B cell (primary cell): ENCODE measurements around the gene ERBB3. TPM values are rescaled to one million over a fixed set of nuclear protein-coding genes. Genes with fewer than 3 reads are reported as not detected.

Experiments used
- ATAC-seq: fragments of 200-7000 bp; cut with Tn5 transposase; one replicate; pipeline ENCODE4 v1.10.0; 2021; ENCODE audit warnings: low read depth, mild to moderate bottlenecking, moderate number of reproducible peaks, moderate library complexity
- CTCF ChIA-PET: fragments of 350-600 bp; sonication (Branson Sonifier 250); formaldehyde crosslinking; loops from one replicate; lab custom pipeline; 2021; ENCODE audit warnings: antibody characterized with exemption, inconsistent platforms; lab: Charles Lee
- POLR2A ChIA-PET: fragments of 350-600 bp; sonication (Branson Sonifier 250); formaldehyde crosslinking; loops from one replicate; lab custom pipeline; 2021; ENCODE audit warnings: antibody characterized with exemption; lab: Charles Lee
- DNase-seq: peaks from one replicate; pipeline ENCODE4 v3.0.0; 2013
- H2AFZ ChIP-seq: 2 replicates; pipeline ENCODE4 v1.6.1; 2012; ENCODE audit warnings: mild to moderate bottlenecking, low read depth, low read length; ENCODE audit not compliant: insufficient read depth, poor library complexity, severe bottlenecking
- H3K27ac ChIP-seq, 2 donors: 1 replicate in 1 of 2; 2 replicates in 1 of 2; pipeline ENCODE4 v1.5.1; 2012 to 2013; ENCODE audit warnings: low read length in 2 of 2, mild to moderate bottlenecking in 2 of 2, moderate library complexity in 1 of 2
- H3K27me3 ChIP-seq, 4 experiments: fragments of 200-600 bp in 1 of 4; sonication (generic) in 1 of 4; replicated peaks in 1 of 4; 1 replicate in 2 of 4; 2 replicates in 2 of 4; pipeline versions ENCODE4 v1.6.1 to v1.7.0; 2013 to 2016; ENCODE audit warnings: low read length in 3 of 4, mild to moderate bottlenecking in 2 of 4, mixed read lengths in 1 of 4, moderate library complexity in 1 of 4; ENCODE audit not compliant: insufficient read depth in 4 of 4, control insufficient read depth in 3 of 4; ENCODE audit errors: control extremely low read depth in 1 of 4
- H3K36me3 ChIP-seq, 2 experiments: replicated peaks in 1 of 2; 1 replicate in 1 of 2; 2 replicates in 1 of 2; pipeline versions ENCODE4 v1.6.1 to v1.7.1; 2013; ENCODE audit warnings: low read length in 1 of 2; ENCODE audit not compliant: insufficient read depth in 2 of 2, control insufficient read depth in 1 of 2; ENCODE audit errors: control extremely low read depth in 1 of 2, extremely low read depth in 1 of 2
- H3K4me1 ChIP-seq, 2 donors: fragments of 200-600 bp in 1 of 2; sonication (generic) in 1 of 2; 1 replicate in 1 of 2; 2 replicates in 1 of 2; pipeline versions ENCODE4 v1.5.1 to v1.6.1; 2013 to 2017; ENCODE audit warnings: low read length in 2 of 2; ENCODE audit not compliant: control insufficient read depth in 2 of 2, insufficient read depth in 2 of 2
- H3K4me2 ChIP-seq: replicated peaks from 2 replicates; pipeline ENCODE3; 2012; ENCODE audit warnings: mild to moderate bottlenecking, low read depth, low read length; ENCODE audit not compliant: poor library complexity, severe bottlenecking
- H3K4me3 ChIP-seq, 5 experiments: fragments of 200-600 bp in 1 of 5; sonication (generic) in 1 of 5; 1 replicate in 3 of 5; 2 replicates in 2 of 5; pipeline versions ENCODE4 v1.5.1 to v1.7.0; 2011 to 2016; ENCODE audit warnings: low read length in 4 of 5, mild to moderate bottlenecking in 4 of 5, low read depth in 2 of 5, control low read depth in 1 of 5, moderate library complexity in 1 of 5; ENCODE audit not compliant: insufficient read depth in 1 of 5; ENCODE audit errors: control extremely low read depth in 1 of 5, extremely low read depth in 1 of 5
- H3K79me2 ChIP-seq: fragments of 200-600 bp; sonication (generic); one replicate; pipeline ENCODE4 v1.6.0; 2016; ENCODE audit warnings: low read length; ENCODE audit not compliant: control insufficient read depth, insufficient read depth
- H3K9ac ChIP-seq: fragments of 200-600 bp; sonication (generic); 2 replicates; pipeline ENCODE4 v1.6.1; 2017; ENCODE audit warnings: mild to moderate bottlenecking, low read length, moderate library complexity
- H3K9me3 ChIP-seq, 3 donors: one replicate each; pipeline versions ENCODE4 v1.6.1 to v1.7.1; 2013; ENCODE audit warnings: low read length in 2 of 3; ENCODE audit not compliant: control insufficient read depth in 2 of 3, insufficient read depth in 1 of 3; ENCODE audit errors: control extremely low read depth in 1 of 3
- H4K20me1 ChIP-seq: 2 replicates; pipeline ENCODE4 v1.6.0; 2012; ENCODE audit warnings: mild to moderate bottlenecking, low read length; ENCODE audit not compliant: insufficient read depth, control insufficient read depth, poor library complexity, severe bottlenecking
- H3K27ac Mint-ChIP-seq: one replicate; pipeline ENCODE4 v1.8.0; 2021; ENCODE audit warnings: mixed read lengths
- H3K27me3 Mint-ChIP-seq: one replicate; pipeline ENCODE4 v1.8.0; 2021; ENCODE audit warnings: mixed read lengths
- H3K4me1 Mint-ChIP-seq: one replicate; pipeline ENCODE4 v1.8.0; 2021; ENCODE audit warnings: mixed read lengths
- H3K4me3 Mint-ChIP-seq: one replicate; pipeline ENCODE4 v1.8.0; 2021; ENCODE audit warnings: mixed read lengths
- H3K9me3 Mint-ChIP-seq: one replicate; pipeline ENCODE4 v1.8.0; 2022; ENCODE audit warnings: mixed read lengths; ENCODE audit not compliant: insufficient read depth
- CTCF ChIP-seq: fragments of 200-600 bp; IDR thresholded peaks from one replicate; pipeline ENCODE4 v1.8.0; 2022; ENCODE audit warnings: antibody characterized with exemption, mild to moderate bottlenecking
- EZH2 ChIP-seq: IDR thresholded peaks from 2 replicates; pipeline ENCODE4 v1.6.1; 2012; ENCODE audit warnings: borderline replicate concordance, low read depth, mild to moderate bottlenecking, moderate library complexity, low read length; ENCODE audit not compliant: insufficient read depth, poor library complexity, severe bottlenecking
- WGBS: methylation state at CpG from one replicate; pipeline ENCODE4 v1.1.5; 2013; ENCODE audit warnings: missing lambda C conversion rate; ENCODE audit not compliant: insufficient coverage; 5-methylcytosine and 5-hydroxymethylcytosine counted together
- intact Hi-C: fragments of 100-400 bp; cut with micrococcal nuclease; formaldehyde crosslinking; loops from one replicate; pipeline ENCODE4 v1.10.0; 2022
- polyA plus RNA-seq: library from polyadenylated mRNA; depleted of rRNA; stranded (reverse); fragments of >200 nt; gene quantifications from 2 replicates; pipeline ENCODE4 v1.2.3, GENCODE V29; 2012
- total RNA-seq, 2 donors: library from RNA; stranded (reverse); fragments of 120-200 nt in 1 of 2; gene quantifications; 1 replicate in 1 of 2; 2 replicates in 1 of 2; pipeline versions ENCODE4 v1.2.3 to v1.2.4, GENCODE V29; 2013 to 2022

ERBB3 gene
- total and polyA plus RNA-seq, 2 donors (not counting 1 experiment from before 2014, with no cell fraction given) = 0.10 TPM; not detected in 1

- no peaks in the 10 kb centered on the region for H3K27me3 ChIP-seq
- H3K27ac ChIP-seq = no peak overlapping the region
- peaks cover 25% of the 10 kb centered on the region for H3K4me1 Mint-ChIP-seq
- no peak overlapping the region for H3K27ac Mint-ChIP-seq
- POLR2A ChIA-PET = no interaction called here
- H3K36me3 ChIP-seq = peaks cover 5 to 89% of the 10 kb centered on the region in 2 experiments
- H3K9ac ChIP-seq = no peak overlapping the region
- no peak overlapping the region for H3K4me3 ChIP-seq
- CTCF ChIA-PET = no interaction called here
- H3K79me2 ChIP-seq = peaks cover 43% of the 10 kb centered on the region
- intact Hi-C loops = no loop called here
- H3K9me3 Mint-ChIP-seq = no peaks in the 10 kb centered on the region
- H2AFZ ChIP-seq = no peak overlapping the region
- no peaks in the 10 kb centered on the region for H3K27me3 Mint-ChIP-seq
- peaks cover 44% of the 10 kb centered on the region for H4K20me1 ChIP-seq
- peaks cover 9 to 18% of the 10 kb centered on the region in 2 donors for H3K4me1 ChIP-seq
- WGBS = no CpG with 5 or more reads among the region's 6 CpGs
- H3K4me3 Mint-ChIP-seq = no peak overlapping the region
- ATAC-seq (no peak), DNase-seq (no peak)
- no peaks in the 10 kb centered on the region for H3K9me3 ChIP-seq
- TF ChIP-seq EZH2 (no peak), CTCF (no peak)
- no peak overlapping the region for H3K4me2 ChIP-seq
Measured at GRCh38 chr12:56134897-56135296, 54.9 kb downstream of the ERBB3 start.

GRCh38 chr12:56137853-56138571, 58.0 kb downstream of the ERBB3 start:
- ChIA-PET CTCF (interaction anchor here (2.9 kb wide), 1 partner anchor 52 kb away, joined by 8 read pairs; the partner anchor contains the start of gene SMARCC2), POLR2A (interaction anchor here (1.1 kb wide), 1 partner anchor 25 kb away, joined by 3 read pairs; no protein-coding TSS in a partner anchor)
- peaks cover 16% of the 10 kb centered on the region for H3K79me2 ChIP-seq
- H2AFZ ChIP-seq = no peak overlapping the region
- Mint-ChIP-seq H3K27me3 (no peaks in the 10 kb centered on the region), H3K4me1 (peaks cover 7% of the 10 kb centered on the region), H3K9me3 (no peaks in the 10 kb centered on the region), H3K4me3 (no peak overlapping the region), H3K27ac (no peak overlapping the region)
- H3K9ac ChIP-seq = no peak overlapping the region
- intact Hi-C loops = no loop called here
- no peaks in the 10 kb centered on the region for H3K27me3 ChIP-seq
- DNase-seq = no peak
- no peaks in the 10 kb centered on the region for H3K9me3 ChIP-seq
- peaks cover 25% of the 10 kb centered on the region for H4K20me1 ChIP-seq
- 97% methylated on average over 9 of the region's 14 CpGs for WGBS
- no peak overlapping the region for H3K27ac ChIP-seq
- TF ChIP-seq CTCF (no peak), EZH2 (no peak)
- ATAC-seq = no peak
- H3K4me2 ChIP-seq = no peak overlapping the region
- peaks cover 2 to 85% of the 10 kb centered on the region in 2 experiments for H3K36me3 ChIP-seq
- H3K4me1 ChIP-seq = no peaks in the 10 kb centered on the region
- no peak overlapping the region for H3K4me3 ChIP-seq
